Measurements from ENCODE around the gene ZBTB8B.
"Not testable (repeated sequence)": the region's sequence is repeated elsewhere in the genome, so short reads cannot be mapped to it uniquely, and the experiment has no call there.

Gene ZBTB8B

DNA sequence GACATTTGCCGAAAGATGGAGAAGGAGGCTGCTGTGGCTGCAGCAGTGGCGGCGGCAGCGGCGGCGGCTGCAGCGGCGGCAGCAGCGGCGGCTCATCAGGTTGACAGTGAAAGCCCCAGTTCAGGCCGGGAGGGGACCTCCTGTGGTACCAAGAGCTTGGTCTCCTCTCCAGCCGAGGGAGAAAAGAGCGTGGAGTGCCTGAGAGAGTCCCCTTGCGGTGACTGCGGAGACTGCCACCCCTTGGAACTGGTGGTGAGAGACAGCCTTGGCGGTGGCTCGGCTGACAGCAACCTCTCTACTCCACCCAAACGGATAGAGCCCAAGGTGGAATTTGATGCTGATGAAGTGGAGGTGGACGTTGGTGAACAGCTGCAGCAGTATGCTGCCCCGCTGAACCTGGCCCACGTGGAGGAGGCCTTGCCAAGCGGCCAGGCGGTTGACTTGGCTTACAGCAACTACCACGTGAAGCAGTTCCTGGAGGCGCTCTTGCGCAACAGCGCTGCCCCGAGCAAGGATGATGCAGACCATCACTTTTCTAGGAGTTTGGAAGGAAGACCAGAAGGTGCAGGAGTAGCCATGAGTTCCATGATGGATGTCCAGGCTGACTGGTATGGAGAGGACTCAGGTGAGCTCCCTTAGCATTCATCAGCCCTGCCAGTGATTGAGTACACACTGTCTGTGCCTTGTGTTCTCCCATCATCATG is 6.3 kb downstream of the ZBTB8B start:
- DNase-seq: no peak

GRCh38 chr1:32471695-32472362 is 7.0 kb downstream of the ZBTB8B start:
- DNase-seq: no peak

DNA sequence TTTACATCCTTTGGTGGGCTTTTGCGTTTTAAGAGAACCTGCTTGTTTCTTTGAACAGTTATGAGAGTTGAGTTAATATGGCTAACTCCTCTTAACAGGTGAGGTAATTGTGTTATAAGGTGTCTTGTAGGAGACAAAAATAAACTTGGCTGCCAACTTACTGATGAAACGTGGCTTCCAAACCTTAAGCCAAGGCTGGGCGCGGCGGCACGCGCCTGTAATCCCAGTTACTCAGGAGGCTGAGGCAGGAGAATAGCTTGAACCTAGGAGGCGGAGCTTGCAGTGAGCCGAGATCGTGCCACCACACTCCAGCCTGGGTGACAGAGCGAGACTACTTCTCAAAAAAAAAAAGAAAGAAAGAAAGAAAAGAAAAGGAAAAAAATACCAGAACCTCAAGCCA is 8.1 kb downstream of the ZBTB8B start:
- DNase-seq: not testable (repeated sequence)

GRCh38 chr1:32474954-32475353 is 10.1 kb downstream of the ZBTB8B start:
- no peak for DNase-seq

DNA sequence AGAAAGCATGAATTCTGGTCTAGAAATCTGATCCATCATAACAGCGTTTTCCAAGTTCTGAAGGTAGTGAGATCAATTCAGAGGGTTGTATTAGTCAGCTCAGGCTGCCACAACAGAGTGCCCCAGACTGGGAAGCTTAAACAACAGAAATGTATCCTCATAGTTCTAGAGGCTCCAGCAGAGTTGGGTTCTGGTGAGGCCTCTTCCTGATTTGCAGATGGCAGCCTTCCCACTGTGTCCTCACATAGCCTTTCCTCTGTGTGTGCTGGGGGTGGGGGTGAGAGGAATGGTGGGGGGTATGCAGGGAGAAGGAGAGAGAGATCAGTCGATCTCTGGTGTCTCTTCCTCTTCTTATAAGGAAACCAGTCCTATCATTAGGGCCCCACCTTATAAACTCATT is 15.1 kb downstream of the ZBTB8B start:
- DNase-seq: no peak

GRCh38 chr1:32480761-32481160 is 15.9 kb downstream of the ZBTB8B start:
- DNase-seq: no peak

DNA sequence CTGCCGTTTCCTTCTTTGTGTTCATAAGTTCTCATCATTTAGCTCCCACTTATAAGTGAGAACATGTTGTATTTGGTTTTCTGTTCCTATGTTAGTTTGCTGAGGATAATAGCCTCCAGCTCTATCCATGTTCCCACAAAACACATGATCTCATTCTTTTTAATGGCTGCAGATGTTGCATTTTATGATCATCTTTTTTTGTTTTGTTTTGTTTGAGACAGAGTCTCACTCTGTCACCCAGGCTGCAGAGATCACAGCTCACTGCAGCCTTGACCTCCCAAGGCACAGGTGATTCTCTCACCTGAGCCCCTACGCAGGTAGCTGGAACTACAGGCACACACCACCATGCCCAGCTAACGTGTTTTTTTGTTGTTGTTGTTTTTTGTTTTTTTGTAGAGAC is 16.9 kb downstream of the ZBTB8B start:
- DNase-seq: not testable (repeated sequence)

DNA sequence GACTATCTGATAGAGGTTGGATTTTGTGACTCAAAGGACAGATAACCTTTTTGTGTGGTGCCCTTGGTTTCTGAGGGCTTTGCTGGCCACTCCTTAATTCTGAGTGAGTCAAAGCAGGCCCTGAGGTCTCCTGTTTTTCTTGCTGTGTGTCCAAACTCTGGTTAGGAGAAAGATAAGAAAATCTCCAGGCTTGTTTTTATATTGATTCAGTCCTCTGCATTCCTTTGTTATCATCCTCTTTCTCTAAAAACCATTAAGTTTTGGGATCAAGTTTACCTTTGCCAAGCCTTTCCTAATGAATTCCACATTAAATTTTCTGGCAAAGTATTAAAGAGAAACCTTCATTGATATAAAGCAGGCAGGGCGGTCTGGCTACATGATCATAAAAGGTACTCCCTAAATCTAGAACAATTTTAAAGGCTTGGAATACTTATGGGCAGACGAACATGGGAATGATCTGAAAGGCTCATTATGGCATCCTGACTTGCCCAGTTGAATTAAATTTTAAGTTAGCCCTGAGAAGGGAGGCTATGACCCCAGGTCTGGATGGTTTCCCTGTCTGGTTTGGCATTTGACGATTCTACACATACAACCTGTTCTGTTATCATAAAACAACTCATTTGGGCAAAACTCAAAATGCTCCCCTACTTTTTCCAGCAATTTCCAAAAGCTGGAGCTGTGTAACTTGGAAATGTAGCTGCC is 20.8 kb downstream of the ZBTB8B start:
- no peak for DNase-seq

DNA sequence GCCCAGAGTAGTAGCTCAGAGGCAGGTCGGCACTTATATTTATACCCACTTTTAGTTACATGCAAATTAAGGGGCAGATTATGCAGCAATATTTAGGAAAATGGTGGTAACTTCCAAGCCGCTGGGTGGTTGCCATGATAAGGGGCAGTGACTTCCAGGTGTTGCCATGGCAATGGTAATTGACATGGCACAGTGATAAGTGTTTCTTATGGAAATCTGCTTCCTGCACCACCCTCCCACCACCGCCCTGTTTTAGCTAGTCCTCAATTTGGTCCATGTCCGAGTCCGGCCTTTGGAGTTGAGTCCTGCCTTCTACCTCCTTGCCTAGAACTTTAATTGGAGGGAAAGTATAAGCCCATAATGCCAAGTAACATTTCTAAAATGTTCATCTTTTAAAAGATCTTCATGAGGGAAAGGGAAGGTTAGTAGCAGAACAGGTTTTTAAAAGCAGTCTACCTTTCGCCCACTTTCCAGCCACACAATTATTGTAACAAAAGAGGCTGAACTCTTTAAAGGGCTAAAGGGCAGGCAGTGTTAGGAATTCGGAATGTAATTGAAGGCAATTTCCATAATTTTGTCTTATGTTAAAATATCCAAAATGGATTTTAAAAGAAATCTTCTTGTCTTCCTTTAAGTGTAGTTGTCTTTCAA is 21.7 kb downstream of the ZBTB8B start:
- no peak for DNase-seq

DNA sequence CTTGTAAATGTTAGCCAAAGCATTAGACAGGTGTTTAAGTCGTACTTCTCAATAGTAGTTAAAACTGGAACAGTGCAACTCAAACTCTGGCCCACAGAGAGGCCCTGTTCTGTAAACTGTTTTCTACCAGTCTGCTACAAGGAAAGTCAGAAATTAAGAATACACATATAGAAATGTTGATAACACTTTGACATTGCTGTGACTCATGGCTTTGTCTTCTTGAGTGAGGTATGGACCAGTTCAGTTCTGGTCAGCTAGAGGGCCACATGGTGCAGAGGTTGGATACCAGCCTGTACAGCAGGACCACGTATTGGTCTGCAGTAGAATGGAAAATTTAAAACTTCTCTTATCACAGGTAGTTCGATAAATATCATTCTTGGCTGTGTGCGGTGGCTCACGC is 22.3 kb downstream of the ZBTB8B start:
- no peak for DNase-seq

- no peak for DNase-seq
Measured at GRCh38 chr1:32489774-32490454, 25.0 kb downstream of the ZBTB8B start.

DNA sequence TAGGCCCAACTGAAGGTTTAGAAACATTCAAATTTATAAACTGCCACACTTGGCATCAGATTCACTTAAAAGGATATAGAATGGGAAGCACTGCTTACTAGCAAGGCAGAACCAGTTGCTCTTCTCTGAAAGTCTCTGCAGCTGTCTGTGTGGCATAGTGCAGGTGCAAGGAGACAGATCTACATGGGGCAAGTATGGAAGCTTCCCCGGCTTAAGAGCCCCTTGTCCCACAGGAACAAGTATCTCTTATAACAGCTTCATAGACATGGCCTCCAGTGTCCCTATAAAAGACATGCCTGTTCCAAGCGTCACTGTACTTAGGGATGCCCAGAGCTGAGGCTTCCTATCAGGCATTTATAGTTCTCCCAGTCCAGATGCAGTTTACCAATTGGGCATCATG is 26.5 kb downstream of the ZBTB8B start:
- no peak for DNase-seq

GRCh38 chr1:32494196-32494595 is 29.3 kb downstream of the ZBTB8B start:
- no peak for DNase-seq

- DNase-seq: no peak
Measured at GRCh38 chr1:32494711-32495337, 30.0 kb downstream of the ZBTB8B start.

DNA sequence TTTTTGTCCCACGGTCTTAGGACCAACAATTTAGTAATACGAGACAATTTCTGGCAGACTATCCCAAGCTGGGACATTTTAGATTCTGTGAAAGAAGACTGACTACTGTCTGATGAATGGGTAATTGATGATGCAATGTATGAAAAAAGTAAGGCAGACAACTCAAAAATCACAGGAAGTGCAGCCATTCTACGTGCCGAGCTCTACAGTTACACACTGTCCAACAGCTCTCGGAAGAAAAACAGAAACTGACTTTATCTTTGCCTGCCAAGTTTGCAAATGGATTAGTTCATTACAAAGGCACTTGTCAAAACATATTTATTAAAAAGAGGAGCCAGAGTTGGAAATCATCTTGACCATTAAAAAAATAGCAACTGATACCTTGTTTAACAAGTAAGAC is 31.3 kb downstream of the ZBTB8B start:
- no peak for DNase-seq

DNA sequence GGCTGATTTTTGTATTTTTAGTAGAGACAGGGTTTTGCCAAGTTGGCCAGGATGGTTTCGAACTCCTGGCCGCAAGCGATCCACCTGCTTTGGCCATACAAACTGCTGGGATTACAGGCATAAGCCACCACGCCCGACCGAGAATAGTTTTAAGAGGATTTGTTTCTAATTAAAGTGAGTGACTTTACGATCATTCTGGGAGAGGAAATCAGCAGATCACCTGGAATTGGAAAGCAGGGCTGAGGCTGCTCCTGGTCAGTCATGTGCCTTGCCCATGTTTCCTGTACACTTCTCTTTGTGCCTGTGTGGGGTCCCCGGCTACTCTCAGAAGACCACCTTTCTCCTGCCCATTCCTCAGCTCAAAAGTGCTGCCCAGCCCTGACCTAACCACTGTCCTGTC is 33.9 kb downstream of the ZBTB8B start:
- no peak for DNase-seq

GRCh38 chr1:32500387-32501209 is 35.7 kb downstream of the ZBTB8B start:
- DNase-seq: no peak

DNA sequence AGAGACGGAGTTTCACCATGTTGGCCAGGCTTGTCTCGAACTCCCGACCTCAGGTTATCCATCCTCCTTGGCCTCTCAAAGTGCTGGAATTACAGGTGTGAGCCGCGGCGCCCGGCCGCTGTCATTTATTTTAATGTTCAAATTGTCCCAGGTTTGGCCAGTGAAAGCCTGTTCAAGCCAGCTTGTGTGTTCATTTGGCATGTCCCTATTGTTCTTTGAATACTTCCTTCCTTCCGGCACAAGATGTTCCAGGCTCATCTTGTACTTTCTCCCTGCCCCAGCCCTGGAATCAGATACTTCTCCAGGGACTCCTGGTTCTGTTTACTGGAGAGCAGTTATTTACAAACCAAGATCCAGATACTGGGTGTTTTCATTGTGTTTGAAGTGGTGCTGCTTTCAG is 37.0 kb downstream of the ZBTB8B start:
- DNase-seq: no peak

- no peak for DNase-seq
Measured at GRCh38 chr1:32503153-32503552, 38.3 kb downstream of the ZBTB8B start.

GRCh38 chr1:32507021-32507420 is 42.1 kb downstream of the ZBTB8B start:
- DNase-seq: no peak

- DNase-seq: no peak
Measured at GRCh38 chr1:32508761-32509160, 43.9 kb downstream of the ZBTB8B start.

GRCh38 chr1:32509939-32510338 is 45.1 kb downstream of the ZBTB8B start:
- DNase-seq: no peak
